A549 (cell line): ENCODE measurements around the gene EXOC4. TPM values are rescaled to one million over a fixed set of nuclear protein-coding genes. Genes with fewer than 3 reads are reported as not detected.

Experiments used
- ATAC-seq, 2 experiments: fragments of 200-7000 bp in 1 of 2; fragments of >200 bp in 1 of 2; cut with Nextera tagmentation in 1 of 2; cut with Tn5 transposase in 1 of 2; 3 replicates each; pipeline versions ENCODE4 v1.8.0 to v1.9.1; 2018 to 2020; ENCODE audit warnings: mild to moderate bottlenecking in 1 of 2, moderate library complexity in 1 of 2
- CTCF ChIA-PET: fragments of 300-600 bp; sonication (Branson Sonifier 250); formaldehyde crosslinking; extraction: SDS; loops from one replicate; lab custom pipeline; 2021; ENCODE audit warnings: antibody characterized with exemption, inconsistent platforms; lab: Yijun Ruan, JAX
- POLR2A ChIA-PET: fragments of 350-600 bp; formaldehyde crosslinking; extraction: SDS; loops from one replicate; lab custom pipeline; 2021; ENCODE audit warnings: antibody characterized with exemption, inconsistent platforms; lab: Yijun Ruan, JAX
- DNase-seq, 2 experiments: peaks; one replicate each; pipeline versions ENCODE4 v3.0.0 to v3.0.0-alpha.2; 2011 to 2016; ENCODE audit warnings: low read depth in 1 of 2, low spot score in 1 of 2
- FAIRE-seq: peaks from 2 replicates; lab custom pipeline; 2011; peaks lifted over from hg19 to GRCh38; lab: Jason Lieb, UNC
- H3K27ac ChIP-seq, 2 experiments: fragments of >200 bp; sonication (Bioruptor Twin); formaldehyde crosslinking; 3 replicates each; pipeline ENCODE4 v1.5.1; 2016 to 2017
- H3K4me1 ChIP-seq: fragments of >200 bp; sonication (Bioruptor Twin); formaldehyde crosslinking; 3 replicates; pipeline ENCODE4 v1.6.1; 2016
- H3K4me2 ChIP-seq: fragments of >200 bp; sonication (Bioruptor Twin); formaldehyde crosslinking; 3 replicates; pipeline ENCODE4 v1.6.1; 2016
- H3K4me3 ChIP-seq: fragments of >200 bp; sonication (Bioruptor Twin); formaldehyde crosslinking; 3 replicates; pipeline ENCODE4 v1.5.1; 2016
- H3K9me3 ChIP-seq: fragments of >200 bp; sonication (Bioruptor Twin); formaldehyde crosslinking; 3 replicates; pipeline ENCODE4 v1.6.1; 2016
- CBX2 ChIP-seq: fragments of 200-600 bp; sonication (generic); IDR thresholded peaks from 2 replicates; pipeline ENCODE4 v1.6.1; 2016; ENCODE audit warnings: low read depth, mild to moderate bottlenecking, borderline replicate concordance
- CEBPB ChIP-seq, 2 experiments: fragments of >200 bp in 1 of 2; sonication (Bioruptor Twin) in 1 of 2; formaldehyde crosslinking in 1 of 2; IDR thresholded peaks; 2 replicates each; pipeline ENCODE4 v1.6.1; 2012 to 2016
- CHD4 ChIP-seq: fragments of 200-600 bp; sonication (generic); IDR thresholded peaks from 2 replicates; pipeline ENCODE4 v1.6.1; 2016; ENCODE audit warnings: antibody characterized with exemption, mild to moderate bottlenecking, borderline replicate concordance
- E2F6 ChIP-seq: IDR thresholded peaks from 2 replicates; pipeline ENCODE4 v1.6.1; 2012; ENCODE audit warnings: low read depth, borderline replicate concordance
- FOSB ChIP-seq: fragments of 250-450 bp; sonication (Bioruptor Pico); IDR thresholded peaks from 2 replicates; pipeline ENCODE4 v1.5.0; 2020; ENCODE audit warnings: mild to moderate bottlenecking, moderate library complexity
- FOSL2 ChIP-seq, 2 experiments: fragments of 450-650 bp in 1 of 2; fragments of >200 bp in 1 of 2; sonication (Bioruptor Twin) in 1 of 2; formaldehyde crosslinking; IDR thresholded peaks; 2 replicates each; pipeline versions ENCODE4 v1.5.0 to v1.6.1; 2016 to 2020; ENCODE audit warnings: mild to moderate bottlenecking in 1 of 2, moderate library complexity in 1 of 2
- FOXS1 ChIP-seq: fragments of 250-450 bp; sonication (Bioruptor Pico); IDR thresholded peaks from 2 replicates; pipeline ENCODE4 v1.5.0; 2020; ENCODE audit warnings: mild to moderate bottlenecking, moderate library complexity
- HDAC2 ChIP-seq: fragments of 200-600 bp; sonication (generic); IDR thresholded peaks from 2 replicates; pipeline ENCODE4 v1.6.1; 2016
- HES2 ChIP-seq: fragments of >200 bp; sonication (Bioruptor Twin); formaldehyde crosslinking; IDR thresholded peaks from 2 replicates; pipeline ENCODE4 v1.6.1; 2016
- HEYL ChIP-seq: fragments of 250-450 bp; sonication (Bioruptor Pico); IDR thresholded peaks from 2 replicates; pipeline ENCODE4 v1.8.0; 2021; ENCODE audit warnings: mild to moderate bottlenecking, moderate library complexity
- HOXB13 ChIP-seq: fragments of 250-450 bp; sonication (Bioruptor Pico); IDR thresholded peaks from 2 replicates; pipeline ENCODE4 v1.5.0; 2020; ENCODE audit warnings: low read depth, mild to moderate bottlenecking, moderate library complexity
- HOXB5 ChIP-seq: fragments of 250-450 bp; sonication (Bioruptor Pico); IDR thresholded peaks from 2 replicates; pipeline ENCODE4 v1.5.0; 2020; ENCODE audit warnings: mild to moderate bottlenecking, moderate library complexity
- KDM1A ChIP-seq: fragments of 200-600 bp; sonication (generic); IDR thresholded peaks from 2 replicates; pipeline ENCODE4 v1.6.1; 2016; ENCODE audit warnings: low read depth, mild to moderate bottlenecking
- KDM5A ChIP-seq: fragments of 200-600 bp; sonication (generic); IDR thresholded peaks from 2 replicates; pipeline ENCODE4 v1.6.1; 2016; ENCODE audit warnings: antibody characterized with exemption, mild to moderate bottlenecking
- MAX ChIP-seq: IDR thresholded peaks from 2 replicates; pipeline ENCODE4 v1.6.1; 2012
- MAZ ChIP-seq: fragments of 150-350 bp; IDR thresholded peaks from 2 replicates; pipeline ENCODE4 v1.6.1; 2014; ENCODE audit warnings: antibody characterized with exemption, low read depth, low read length, borderline replicate concordance
- MYC ChIP-seq: IDR thresholded peaks from 2 replicates; pipeline ENCODE4 v1.6.1; 2012; ENCODE audit warnings: mild to moderate bottlenecking, inconsistent platforms, low read length, improper control_type of control experiment, borderline replicate concordance
- NPAS2 ChIP-seq: fragments of 250-450 bp; sonication (Bioruptor Pico); IDR thresholded peaks from 2 replicates; pipeline ENCODE4 v1.8.0; 2022; ENCODE audit warnings: mild to moderate bottlenecking, moderate library complexity, borderline replicate concordance
- NR3C1 ChIP-seq: fragments of >200 bp; sonication (Bioruptor Twin); formaldehyde crosslinking; IDR thresholded peaks from 3 replicates; pipeline ENCODE4 v1.6.1; 2017
- PHF8 ChIP-seq: fragments of 200-600 bp; sonication (generic); IDR thresholded peaks from 2 replicates; pipeline ENCODE4 v1.6.1; 2016; ENCODE audit warnings: low read depth, mild to moderate bottlenecking, antibody characterized with exemption, moderate library complexity, borderline replicate concordance
- POLR2A ChIP-seq: IDR thresholded peaks from 2 replicates; pipeline ENCODE4 v1.6.1; 2012; ENCODE audit warnings: mild to moderate bottlenecking, low read length
- RAD21 ChIP-seq, 2 experiments: fragments of >200 bp in 1 of 2; sonication (Bioruptor Twin) in 1 of 2; formaldehyde crosslinking in 1 of 2; IDR thresholded peaks in 1 of 2; conservative IDR thresholded peaks in 1 of 2; 2 replicates in 1 of 2; 3 replicates in 1 of 2; pipeline ENCODE4 v1.6.1; 2012 to 2018; ENCODE audit warnings: inconsistent platforms in 1 of 2
- RARB ChIP-seq: fragments of 250-450 bp; sonication (Bioruptor Pico); IDR thresholded peaks from 2 replicates; pipeline ENCODE4 v1.8.0; 2021; ENCODE audit warnings: mild to moderate bottlenecking, moderate library complexity
- RCOR1 ChIP-seq: fragments of 150-350 bp; IDR thresholded peaks from 2 replicates; pipeline ENCODE4 v1.6.1; 2014; ENCODE audit warnings: antibody characterized with exemption, low read length, low read depth
- REST ChIP-seq: fragments of 200-600 bp; sonication (generic); IDR thresholded peaks from 2 replicates; pipeline ENCODE4 v1.6.1; 2016; ENCODE audit warnings: antibody characterized with exemption, mild to moderate bottlenecking, moderate library complexity
- TFCP2L1 ChIP-seq: fragments of 250-450 bp; sonication (Bioruptor Pico); IDR thresholded peaks from 2 replicates; pipeline ENCODE4 v1.5.0; 2021; ENCODE audit warnings: mild to moderate bottlenecking
- ZC3H11A ChIP-seq: fragments of 450-650 bp; IDR thresholded peaks from 2 replicates; pipeline ENCODE4 v1.6.1; 2014; ENCODE audit warnings: antibody characterized with exemption, mild to moderate bottlenecking
- ZFP36 ChIP-seq: fragments of 450-650 bp; IDR thresholded peaks from 2 replicates; pipeline ENCODE4 v1.6.1; 2014; ENCODE audit warnings: borderline replicate concordance; ENCODE audit not compliant: partially characterized antibody
- ZNF302 ChIP-seq: fragments of 250-450 bp; sonication (Bioruptor Pico); IDR thresholded peaks from 2 replicates; pipeline ENCODE4 v1.9.0; 2021; ENCODE audit warnings: inconsistent platforms, mild to moderate bottlenecking, moderate library complexity
- WGBS: methylation state at CpG from one replicate; pipeline ENCODE4 v1.1.6; 2017; ENCODE audit errors: missing lambda C conversion rate; 5-methylcytosine and 5-hydroxymethylcytosine counted together
- polyA plus RNA-seq, 4 experiments: library from polyadenylated mRNA; depleted of rRNA in 3 of 4; stranded (reverse); fragments of >200 nt; fragmentation: RNase III in 1 of 4; extraction: RNeasy Plus Mini Kit Qiagen cat#74134 plus additional on column Dnase treatment in 1 of 4; gene quantifications; 2 replicates in 3 of 4; 3 replicates in 1 of 4; pipeline ENCODE4 v1.2.3, GENCODE V29; 2011 to 2017

The EXOC4 gene
- polyA plus RNA-seq, 2 of the 4 experiments (the other 2 are of a cell fraction), result 33.4 to 73.1 TPM

- no peak for TF ChIP-seq ZFP36
- TF ChIP-seq MYC, result no peak
- TF ChIP-seq RARB (CRISPR knock-in tag), result no peak
- TF ChIP-seq PHF8, result no peak
Measured at GRCh38 chr7:133836666-133837065, 583.8 kb downstream of the EXOC4 start (continued).

- POLR2A ChIA-PET, result no interaction called here
- no peak overlapping the region for H3K4me3 ChIP-seq
- TF ChIP-seq MAZ (no peak), ZNF302 (CRISPR knock-in tag) (no peak)
- TF ChIP-seq, all 56 proteins: peak for 0
- Histone ChIP-seq H3K4me1 (no peaks in the 10 kb centered on the region), H3K27ac (no peak overlapping the region), H3K4me2 (no peak overlapping the region), H3K9me3 (no peaks in the 10 kb centered on the region)
- DNase-seq (no peak), ATAC-seq (no peak), FAIRE-seq (no peak)
- CTCF ChIA-PET, result interaction anchor here (1.4 kb wide), 1 partner anchor 17 kb away, joined by 3 read pairs; no protein-coding TSS in a partner anchor
Measured at GRCh38 chr7:133837224-133837623, 584.3 kb downstream of the EXOC4 start.

- H3K27ac ChIP-seq, result no peak overlapping the region
- 93% methylated on average over 3 of the region's 3 CpGs for WGBS
- DNase-seq (no peak), ATAC-seq (no peak), FAIRE-seq (no peak)
- no peak overlapping the region for H3K4me3 ChIP-seq
- TF ChIP-seq MAX, result no peak
- TF ChIP-seq KDM1A, result no peak
- no peak for TF ChIP-seq RCOR1
- TF ChIP-seq MYC, result no peak
- TF ChIP-seq CHD4, result no peak
- no peak for TF ChIP-seq HOXB13 (CRISPR knock-in tag)
- no peak for TF ChIP-seq FOSL2 (IDR thresholded peaks at IDR 0.05)
- TF ChIP-seq FOSL2 (CRISPR knock-in tag; IDR thresholded peaks at IDR 0.05), result no peak
- TF ChIP-seq MAZ, result no peak
- TF ChIP-seq HOXB5 (CRISPR knock-in tag), result no peak
- TF ChIP-seq FOXS1 (CRISPR knock-in tag), result no peak
- no peak for TF ChIP-seq HES2
- no peak for TF ChIP-seq FOSB (CRISPR knock-in tag)
- TF ChIP-seq HDAC2, result no peak
- no peak for TF ChIP-seq PHF8
- H3K9me3 ChIP-seq, result no peaks in the 10 kb centered on the region
- POLR2A ChIA-PET, result no interaction called here
- CTCF ChIA-PET, result no interaction called here
- H3K4me2 ChIP-seq, result no peak overlapping the region
- no peaks in the 10 kb centered on the region for H3K4me1 ChIP-seq
Measured at GRCh38 chr7:133839121-133839520, 586.2 kb downstream of the EXOC4 start.

- FAIRE-seq (no peak), DNase-seq (no peak), ATAC-seq (no peak)
- Histone ChIP-seq H3K4me3 (no peak overlapping the region), H3K9me3 (no peaks in the 10 kb centered on the region), H3K4me2 (no peak overlapping the region), H3K27ac (no peak overlapping the region), H3K4me1 (no peaks in the 10 kb centered on the region)
- ChIA-PET POLR2A (no interaction called here), CTCF (interaction anchor here (0.6 to 0.8 kb wide), 2 partner anchors 12 to 56 kb away, joined by 3 read pairs; no protein-coding TSS in a partner anchor)
- 92% methylated on average over 2 of the region's 2 CpGs for WGBS
- no peak for TF ChIP-seq NPAS2 (CRISPR knock-in tag)
- no peak for TF ChIP-seq TFCP2L1
- TF ChIP-seq CEBPB (IDR thresholded peaks at IDR 0.05), result no peak
- TF ChIP-seq MAZ, result no peak
- no peak for TF ChIP-seq E2F6
- no peak for TF ChIP-seq NR3C1
- TF ChIP-seq HEYL (CRISPR knock-in tag), result no peak
- TF ChIP-seq RAD21 (conservative IDR thresholded peaks at IDR 0.05 in 1 of 2, IDR thresholded peaks at IDR 0.05 in 1 of 2), result no peak
- TF ChIP-seq RARB (CRISPR knock-in tag), result no peak
- no peak for TF ChIP-seq KDM5A
- TF ChIP-seq CHD4, result no peak
- TF ChIP-seq CBX2, result no peak
- TF ChIP-seq HDAC2, result no peak
- TF ChIP-seq ZC3H11A, result no peak
- no peak for TF ChIP-seq POLR2A
- no peak for TF ChIP-seq ZFP36
- TF ChIP-seq REST, result no peak
Measured at GRCh38 chr7:133843341-133843740, 590.5 kb downstream of the EXOC4 start.
